Lower leg skin (tissue), 3 donors: ENCODE results near the gene S1PR1.

Experiments
- POLR2A ChIP-seq, 2 donors: fragments of 450-650 bp; IDR thresholded peaks; one replicate each; pipeline ENCODE4 v1.6.1; 2016 to 2017; ENCODE audit warnings: antibody characterized with exemption in 2 of 2, mild to moderate bottlenecking in 1 of 2, moderate library complexity in 1 of 2
- TF ChIP-seq, protein P1 (sequence below), 3 donors: fragments of 450-650 bp; IDR thresholded peaks; one replicate each; pipeline ENCODE4 v1.5.1; 2016; ENCODE audit warnings: antibody characterized with exemption in 3 of 3, mild to moderate bottlenecking in 3 of 3, moderate library complexity in 2 of 3

DNA sequence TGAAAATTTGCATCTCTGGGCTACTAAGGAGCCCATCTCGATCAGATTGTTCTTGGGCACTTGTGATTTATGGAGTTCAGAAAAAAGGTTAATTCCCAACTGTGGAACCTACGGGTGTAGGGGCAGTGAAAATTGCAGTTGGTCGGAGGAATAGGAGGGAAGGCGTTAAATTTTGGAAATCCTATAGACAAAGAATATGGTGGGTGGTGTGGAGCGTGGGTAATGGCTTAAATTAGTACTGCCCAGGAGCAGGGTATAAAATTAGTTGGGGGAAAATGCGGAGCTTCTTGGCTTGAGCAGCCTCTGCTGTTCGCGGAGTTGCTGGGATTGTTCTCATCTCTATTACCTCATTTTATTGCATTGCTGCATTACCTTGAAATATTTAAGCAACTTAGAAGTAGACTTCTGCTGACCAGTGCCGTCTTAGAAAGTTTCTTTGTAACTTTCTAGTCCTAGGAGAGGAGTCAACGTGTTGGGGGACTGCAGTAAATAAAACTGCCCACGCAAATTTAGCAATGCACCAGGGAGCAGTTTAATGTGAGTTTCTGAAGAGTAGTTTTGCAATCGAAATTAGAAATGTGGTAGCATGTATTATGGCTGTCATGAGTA, 514 bp downstream of the S1PR1 start:
- TF ChIP-seq, protein P1, sequence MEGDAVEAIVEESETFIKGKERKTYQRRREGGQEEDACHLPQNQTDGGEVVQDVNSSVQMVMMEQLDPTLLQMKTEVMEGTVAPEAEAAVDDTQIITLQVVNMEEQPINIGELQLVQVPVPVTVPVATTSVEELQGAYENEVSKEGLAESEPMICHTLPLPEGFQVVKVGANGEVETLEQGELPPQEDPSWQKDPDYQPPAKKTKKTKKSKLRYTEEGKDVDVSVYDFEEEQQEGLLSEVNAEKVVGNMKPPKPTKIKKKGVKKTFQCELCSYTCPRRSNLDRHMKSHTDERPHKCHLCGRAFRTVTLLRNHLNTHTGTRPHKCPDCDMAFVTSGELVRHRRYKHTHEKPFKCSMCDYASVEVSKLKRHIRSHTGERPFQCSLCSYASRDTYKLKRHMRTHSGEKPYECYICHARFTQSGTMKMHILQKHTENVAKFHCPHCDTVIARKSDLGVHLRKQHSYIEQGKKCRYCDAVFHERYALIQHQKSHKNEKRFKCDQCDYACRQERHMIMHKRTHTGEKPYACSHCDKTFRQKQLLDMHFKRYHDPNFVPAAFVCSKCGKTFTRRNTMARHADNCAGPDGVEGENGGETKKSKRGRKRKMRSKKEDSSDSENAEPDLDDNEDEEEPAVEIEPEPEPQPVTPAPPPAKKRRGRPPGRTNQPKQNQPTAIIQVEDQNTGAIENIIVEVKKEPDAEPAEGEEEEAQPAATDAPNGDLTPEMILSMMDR (IDR thresholded peaks at IDR 0.05) = no peak
- TF ChIP-seq POLR2A (IDR thresholded peaks at IDR 0.05) = no peak
